NCI-H446 (cell line): ENCODE results near the gene PRKAG2.
A peak's percentile ranks its signal among the peaks of the same experiment; 100 is the strongest.

Experiments used
- DNase-seq, 2 experiments: peaks; one replicate each; lab custom pipeline; 2025; lab: John Stamatoyannopoulos, UW

Gene PRKAG2

GRCh38 chr7:151621961-151622360, 255.0 kb downstream of the PRKAG2 start:
- no peak for DNase-seq

DNA sequence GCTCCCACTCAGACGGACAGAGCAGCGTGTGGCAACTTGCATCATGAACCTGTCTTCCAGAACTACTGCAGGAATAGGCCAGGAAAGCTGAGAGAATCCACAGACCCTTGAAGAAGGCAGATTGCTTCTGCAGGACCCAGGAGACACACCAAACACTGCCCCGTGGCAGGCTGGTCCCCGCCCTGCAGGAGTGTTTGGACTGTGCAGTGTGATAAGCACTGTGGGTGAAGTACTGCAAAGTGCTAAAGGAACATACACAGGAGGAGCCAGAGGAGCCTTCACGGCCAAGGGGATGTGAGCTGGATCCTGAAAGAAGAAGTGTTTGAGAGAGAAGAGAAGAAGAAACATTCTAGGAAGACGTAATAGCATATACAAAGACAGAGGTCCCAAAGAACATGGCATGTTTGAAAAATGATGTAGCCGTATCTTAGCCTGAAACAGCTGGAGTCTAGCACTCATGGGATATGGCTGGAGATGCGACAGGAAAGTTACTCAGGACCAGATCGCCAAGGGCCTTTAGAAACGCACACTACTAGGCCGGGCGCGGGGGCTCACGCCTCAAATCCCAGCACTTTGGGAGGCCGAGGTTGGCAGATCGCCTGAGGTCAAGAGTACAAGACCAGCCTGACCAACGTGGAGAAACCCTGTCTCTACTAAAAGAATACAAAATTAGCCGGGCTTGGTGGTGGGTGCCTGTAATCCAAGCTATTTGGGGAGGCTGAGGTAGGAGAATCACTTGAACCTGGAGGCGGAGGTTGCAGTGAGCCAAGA, 260.3 kb downstream of the PRKAG2 start:
- no peak for DNase-seq

DNA sequence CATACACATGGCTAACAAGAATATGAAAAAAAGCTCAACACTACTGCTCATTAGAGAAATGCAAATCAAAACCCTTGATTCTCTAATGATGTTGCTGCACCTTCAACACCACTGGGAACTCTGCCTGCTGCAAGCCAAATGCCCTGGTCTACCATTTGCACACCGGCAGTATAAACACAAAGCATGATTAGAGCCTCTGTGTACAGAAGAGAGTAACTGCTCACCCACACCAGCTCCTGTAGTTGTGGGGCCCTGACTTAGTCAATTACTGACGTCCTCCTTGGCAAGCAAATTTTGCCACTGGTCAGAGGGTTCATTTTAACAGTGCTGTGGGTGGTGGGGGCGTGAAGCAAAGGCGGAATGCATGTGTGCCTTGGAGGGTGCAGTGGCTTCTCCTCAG, 261.1 kb downstream of the PRKAG2 start:
- no peak for DNase-seq

DNA sequence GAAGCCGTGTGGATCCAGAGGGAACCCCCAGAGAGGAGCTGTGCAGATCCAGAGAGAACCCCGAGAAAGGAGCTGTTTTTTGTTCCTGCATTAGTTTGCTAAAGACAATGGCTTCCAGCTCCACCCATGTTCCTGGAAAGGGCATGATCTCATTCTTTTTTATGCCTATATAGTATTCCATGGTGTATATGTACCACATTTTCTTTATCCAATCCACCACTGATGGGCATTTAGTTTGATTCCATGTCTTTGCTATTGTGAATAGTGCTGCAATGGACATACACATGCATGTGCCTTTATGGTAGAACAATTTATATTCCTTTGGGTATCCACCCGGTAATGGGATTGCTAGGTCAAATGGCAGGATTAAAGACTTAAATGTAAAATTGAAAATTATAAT, 261.9 kb downstream of the PRKAG2 start:
- no peak for DNase-seq

- no peak for DNase-seq
Measured at GRCh38 chr7:151614019-151614418, 262.9 kb downstream of the PRKAG2 start.

DNA sequence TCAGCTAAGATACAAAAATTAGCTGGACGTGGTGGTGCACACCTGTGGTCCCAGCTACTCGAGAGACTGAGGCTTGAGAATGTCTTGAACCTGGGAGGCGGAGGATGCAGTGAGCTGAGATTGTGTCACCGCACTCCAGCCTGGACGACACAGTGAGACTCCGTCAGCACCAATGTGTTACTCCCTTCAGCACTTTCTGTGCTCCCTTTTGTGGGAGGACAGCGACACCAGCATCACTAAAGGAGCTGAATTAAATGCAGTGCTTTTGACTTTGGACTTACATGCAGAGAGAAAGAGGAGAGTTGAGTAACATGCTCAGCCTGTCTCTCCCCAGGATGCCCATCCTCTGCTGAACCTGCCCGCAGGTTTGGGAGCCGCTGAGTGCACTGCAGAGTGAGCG, 265.0 kb downstream of the PRKAG2 start:
- DNase-seq = no peak

DNA sequence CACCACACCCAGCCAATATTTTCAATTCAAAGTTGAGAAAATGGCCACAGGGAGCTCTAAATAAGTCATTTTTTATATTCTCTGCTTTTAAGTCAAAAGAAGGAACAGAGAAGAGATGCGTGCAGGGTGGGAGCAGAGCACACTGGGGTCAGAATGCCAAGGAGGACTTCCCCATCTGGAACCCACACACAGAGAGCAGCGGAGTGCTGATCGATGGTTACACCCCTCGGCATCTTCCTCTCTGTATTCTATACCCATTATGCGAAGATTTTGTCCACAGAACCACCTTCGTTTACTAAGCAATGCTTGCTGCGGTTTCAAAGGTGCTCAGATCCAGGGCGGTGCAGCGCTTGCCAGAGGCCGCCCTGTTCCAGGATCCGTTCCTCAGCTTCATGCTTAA, 265.9 kb downstream of the PRKAG2 start:
- DNase-seq = no peak

- no peak for DNase-seq
Measured at GRCh38 chr7:151608031-151608551, 268.8 kb downstream of the PRKAG2 start.

DNA sequence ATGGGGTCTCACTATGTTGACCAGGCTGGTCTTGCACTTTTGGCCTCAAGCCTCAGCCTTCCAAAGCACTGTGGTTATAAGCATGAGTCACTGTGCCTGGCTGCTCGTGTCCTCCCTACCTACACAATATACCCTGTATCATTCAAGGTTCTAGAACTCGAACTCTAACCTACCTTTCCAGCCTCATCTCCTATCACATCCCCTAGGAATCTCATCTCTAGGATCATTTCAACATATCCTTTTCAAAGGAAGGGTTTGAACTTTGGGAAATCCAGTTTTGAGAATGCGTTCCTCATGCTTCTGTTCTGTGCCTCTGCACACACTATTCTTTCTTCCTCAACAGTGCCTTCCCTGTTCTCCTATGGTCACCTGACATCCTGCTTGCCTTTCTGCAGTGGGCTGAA, 269.4 kb downstream of the PRKAG2 start:
- no peak for DNase-seq

DNA sequence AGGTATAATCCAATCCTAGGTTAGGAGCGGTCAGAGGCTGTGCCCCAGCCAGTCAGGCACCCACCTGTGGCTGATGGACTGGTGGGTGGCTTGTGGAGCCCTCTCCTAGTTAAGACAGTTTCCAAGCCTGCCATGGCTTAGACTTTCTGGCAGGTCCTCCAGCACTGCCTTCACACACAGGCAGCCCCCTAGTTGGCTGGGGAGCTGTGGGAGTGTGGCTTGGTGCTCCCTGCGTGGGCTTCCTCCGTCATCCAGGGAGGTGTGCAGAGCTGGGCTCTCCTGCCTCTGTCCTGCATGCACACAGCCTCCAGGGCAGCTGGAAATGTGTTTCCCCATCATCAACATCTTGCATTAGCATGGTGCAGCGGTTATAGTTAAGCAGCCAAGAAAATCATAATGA, 273.0 kb downstream of the PRKAG2 start:
- DNase-seq = no peak

DNA sequence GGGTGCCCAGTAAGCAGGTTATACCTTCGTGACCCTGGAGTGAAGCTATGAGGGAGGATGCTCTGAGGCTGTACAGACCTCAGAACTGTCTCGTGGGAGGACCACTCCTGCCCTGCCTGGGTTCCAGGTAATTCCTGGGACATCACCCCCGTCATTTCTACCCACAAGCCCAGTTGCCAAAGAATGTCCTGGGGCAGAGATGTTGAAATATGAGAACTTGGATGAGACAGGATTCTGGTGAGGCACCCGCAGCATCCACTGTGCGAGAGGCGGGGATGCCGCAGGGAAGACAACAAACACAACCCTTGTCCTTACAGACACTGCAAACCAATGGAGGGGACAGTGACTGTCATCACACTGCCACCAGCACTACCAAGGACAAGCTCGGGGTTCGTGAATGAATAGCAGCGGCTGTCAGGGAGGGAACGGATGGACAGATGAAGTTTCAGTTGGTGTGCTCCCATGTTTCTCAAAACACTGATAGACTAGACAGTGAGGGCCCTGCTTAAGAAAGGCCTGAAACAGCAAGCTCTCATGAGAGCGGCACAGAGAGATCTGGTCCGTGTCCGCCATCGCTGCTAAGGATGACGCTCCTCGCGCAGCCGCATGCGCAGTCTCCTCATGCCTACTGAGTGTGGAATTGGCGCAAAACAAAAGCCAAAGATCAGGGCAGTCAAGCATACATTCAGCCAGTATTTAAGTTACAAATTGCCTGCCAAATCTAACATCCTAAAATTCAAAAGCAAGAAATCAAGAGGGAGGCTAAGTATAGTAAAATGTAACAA, 275.2 kb downstream of the PRKAG2 start:
- DNase-seq = no peak

DNA sequence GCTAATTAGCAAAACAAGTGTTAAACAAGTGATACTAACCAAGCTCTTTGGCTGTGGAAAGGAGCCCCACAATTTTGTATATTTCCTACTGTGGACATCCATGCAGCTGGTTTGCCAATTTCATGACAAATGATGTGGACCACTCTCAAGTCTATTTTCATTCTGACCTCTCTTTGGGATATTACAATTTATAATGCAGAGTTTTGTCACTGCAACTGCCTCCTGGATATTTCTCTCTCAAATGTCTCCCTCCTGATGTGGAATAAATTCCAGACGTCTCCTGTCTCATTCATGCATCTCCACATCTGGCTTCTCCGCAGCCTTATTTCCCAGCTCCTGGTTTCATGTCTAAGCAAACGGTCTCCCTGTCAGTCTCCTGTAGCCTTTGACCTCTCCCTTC, 276.6 kb downstream of the PRKAG2 start:
- DNase-seq = no peak

DNA sequence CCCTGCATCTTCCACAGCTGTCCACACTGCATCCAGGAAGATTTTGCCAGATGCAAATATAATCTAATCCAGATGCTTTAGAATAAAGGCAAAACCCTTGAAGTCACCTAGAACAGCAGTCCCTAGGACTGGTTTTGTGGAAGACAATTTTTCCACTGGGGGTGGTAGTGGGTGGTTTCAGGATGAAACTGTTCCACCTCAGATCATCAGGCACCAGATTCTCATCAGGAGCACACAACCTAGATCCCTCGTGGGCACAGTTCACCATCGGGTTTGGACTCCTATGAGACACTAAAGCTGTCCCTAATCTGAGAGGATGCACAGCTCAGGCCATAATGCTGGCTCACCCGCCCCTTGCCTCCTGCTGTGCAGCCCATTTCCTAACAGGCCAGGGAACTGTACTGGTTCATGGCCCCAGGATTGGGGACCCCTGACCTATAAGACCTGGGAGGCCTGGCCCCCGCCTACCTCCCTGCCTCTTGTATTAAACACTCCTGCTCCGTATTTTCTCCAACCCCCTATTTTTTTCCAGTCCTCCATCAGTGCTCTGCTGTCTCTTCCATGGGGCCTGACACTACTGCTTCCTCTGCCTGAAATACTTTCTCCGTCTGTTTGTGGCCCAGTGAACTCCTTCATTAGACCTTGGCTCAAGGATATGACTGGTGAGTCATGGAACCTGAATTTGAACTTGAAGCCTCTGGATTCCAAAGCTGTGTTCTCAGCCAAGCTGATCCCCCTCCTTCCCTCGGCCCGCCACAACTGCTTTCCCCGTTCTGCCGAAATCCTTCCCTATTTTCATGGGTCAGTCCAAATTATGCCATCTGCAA, 277.3 kb downstream of the PRKAG2 start:
- DNase-seq = peak; percentile 9 to 65

DNA sequence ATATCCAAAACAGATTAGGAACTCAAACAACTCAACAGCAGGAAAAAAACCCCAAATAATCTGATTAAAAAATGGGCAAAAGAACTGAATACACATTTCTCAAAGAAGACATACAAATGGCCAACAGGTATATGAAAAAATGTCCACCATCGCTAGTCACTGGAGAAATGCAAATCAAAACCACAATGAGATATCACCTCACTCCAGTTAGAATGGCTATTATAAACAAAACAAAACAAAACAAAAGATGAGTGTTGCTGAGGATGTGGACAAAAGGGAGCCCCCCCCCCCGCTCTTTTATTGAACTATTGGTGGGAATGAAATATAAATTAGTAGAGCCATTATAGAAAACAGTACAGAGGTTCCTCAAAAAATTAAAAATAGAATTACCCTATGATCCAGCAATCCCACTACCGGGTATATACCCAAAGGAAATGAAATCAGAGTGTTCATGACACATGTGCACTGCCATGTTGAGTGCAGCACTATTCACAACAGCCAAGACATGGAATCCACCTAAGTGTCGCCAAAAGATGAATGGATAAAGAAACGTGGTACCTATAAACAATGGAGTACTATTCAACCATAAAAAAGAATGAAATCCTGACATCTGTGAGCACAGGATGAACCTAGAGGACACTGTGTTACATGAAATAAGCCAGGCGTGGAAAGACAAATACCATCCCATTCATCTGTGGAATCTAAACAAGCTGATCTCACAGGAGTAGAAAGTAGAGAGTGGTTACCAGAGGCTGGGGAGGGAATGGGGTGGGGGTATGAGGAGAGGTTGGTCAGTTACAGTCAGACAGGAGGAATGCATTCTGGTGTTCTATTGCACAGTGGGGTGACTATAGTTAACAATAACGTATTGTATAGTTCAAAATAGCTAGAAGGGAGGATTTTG, 279.1 kb downstream of the PRKAG2 start:
- DNase-seq = no peak

DNA sequence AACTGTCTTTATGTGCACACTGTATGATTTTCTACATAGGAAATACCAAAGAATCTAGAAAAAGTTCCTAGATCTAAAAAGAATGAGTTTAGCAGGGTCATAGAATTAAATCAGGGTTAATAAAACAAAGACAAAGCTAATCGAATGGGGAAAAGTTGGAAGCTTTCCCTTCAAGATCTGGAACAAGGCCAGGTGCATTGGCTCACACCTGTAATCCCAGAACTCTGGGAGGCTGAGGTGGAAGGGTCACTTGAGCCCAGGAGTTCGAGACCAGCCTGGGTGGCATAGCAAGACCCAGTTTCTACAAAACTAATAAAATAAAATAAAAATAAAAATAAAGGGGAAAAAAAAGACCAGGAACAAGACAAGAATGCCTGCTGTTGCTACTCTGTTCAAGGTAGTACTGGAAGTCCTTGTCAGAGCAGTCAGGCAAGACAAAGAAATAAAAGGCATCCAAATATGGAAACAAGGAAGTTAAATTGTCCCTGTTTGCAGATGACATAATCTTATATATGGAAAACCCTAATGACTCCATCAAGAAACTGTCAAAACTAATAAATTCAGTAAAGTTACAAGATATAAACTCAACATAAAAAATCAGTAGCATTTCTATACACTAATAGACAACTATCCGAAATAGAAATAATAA, 281.1 kb downstream of the PRKAG2 start:
- no peak for DNase-seq

DNA sequence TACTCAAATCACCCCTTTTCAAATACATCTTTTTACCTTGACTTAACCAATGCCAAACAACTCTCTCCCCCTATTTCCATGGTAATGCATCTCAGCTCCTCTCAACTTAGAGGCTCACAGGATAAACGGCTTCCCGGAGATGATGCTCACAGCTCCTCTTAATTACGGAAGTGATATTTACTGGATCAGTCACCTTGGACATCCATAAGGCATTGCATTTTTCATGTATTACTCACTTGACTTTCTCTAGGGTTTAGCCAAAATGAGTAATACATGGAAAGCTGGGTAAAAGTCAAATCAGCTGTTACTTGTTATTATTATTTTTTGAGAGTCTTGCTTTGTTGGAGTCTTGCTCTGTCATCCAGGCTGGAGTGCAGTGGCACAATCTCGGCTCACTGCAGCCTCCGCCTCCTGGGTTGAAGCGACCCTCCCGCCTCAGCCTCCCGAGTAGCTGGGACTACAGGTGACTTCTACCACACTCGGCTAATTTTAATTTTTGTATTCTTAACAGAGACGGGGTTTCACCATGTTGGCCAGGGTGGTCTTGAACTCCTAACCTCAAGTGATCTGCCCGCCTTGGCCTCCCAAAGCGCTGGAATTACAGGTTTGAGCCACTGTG, 283.9 kb downstream of the PRKAG2 start:
- no peak for DNase-seq

DNA sequence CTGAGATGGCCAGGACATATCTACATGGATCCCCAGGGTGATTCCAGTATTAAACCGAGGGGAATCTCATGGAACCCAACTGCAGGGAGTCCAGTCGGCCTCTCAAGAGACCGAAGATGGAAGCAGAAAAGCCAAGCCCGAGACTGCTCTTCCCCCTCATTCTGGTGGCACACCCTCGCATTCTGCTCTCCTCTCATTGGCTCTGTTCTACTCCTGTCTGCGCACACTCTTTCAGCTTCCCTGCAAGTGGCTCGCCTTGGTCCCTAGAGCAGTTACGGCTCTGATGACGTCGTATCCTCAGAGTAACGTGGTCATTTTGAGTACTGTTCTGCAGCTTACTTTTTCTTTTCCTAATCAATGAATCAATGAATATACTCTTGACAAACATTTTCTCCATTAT, 284.6 kb downstream of the PRKAG2 start:
- DNase-seq = no peak

GRCh38 chr7:151591866-151592265, 285.0 kb downstream of the PRKAG2 start:
- no peak for DNase-seq

DNA sequence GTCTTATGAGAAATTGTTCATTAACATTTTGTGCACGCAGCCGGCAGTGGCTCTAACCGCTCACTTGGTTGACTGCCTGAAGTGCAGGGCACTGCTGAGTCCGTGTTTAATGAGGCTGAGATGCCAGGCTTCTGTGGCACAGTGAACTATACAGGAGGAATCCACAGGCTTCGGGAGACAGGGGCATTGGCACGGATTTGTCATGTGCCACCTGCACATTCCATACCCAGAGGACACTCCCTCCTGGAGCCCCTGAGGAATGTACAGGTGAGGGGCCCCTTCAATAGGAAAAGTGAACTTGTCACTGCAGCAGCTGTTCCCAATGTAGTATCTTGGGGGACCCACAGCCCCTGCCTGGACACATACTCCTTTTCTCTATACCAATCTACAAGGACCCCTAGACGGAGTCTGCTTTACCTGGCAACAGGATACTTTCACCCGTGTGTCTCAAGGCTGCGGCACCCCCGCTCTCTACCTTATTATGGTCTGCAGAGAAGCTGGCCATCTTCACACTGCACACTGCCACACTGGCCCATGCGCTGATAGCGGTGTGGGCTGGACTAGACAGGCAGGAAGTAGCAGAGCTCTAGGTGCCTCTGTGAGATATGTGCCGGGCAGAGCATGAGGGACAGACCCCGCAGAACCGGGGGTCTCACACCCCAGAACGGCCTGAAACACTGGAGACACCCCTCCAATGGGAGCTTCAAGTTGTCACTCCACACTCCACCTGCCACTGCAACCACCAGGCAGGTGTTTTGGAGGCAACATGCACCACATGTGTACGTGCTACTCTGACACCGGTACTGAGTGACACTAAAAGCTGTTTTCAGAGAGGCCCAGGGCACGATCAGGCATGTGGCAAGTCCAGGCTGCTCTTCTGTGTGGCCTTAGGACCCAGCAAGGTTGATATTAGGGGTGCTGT, 285.8 kb downstream of the PRKAG2 start:
- no peak for DNase-seq
